Fibroblast of lung (primary cell): ENCODE measurements around the gene RNF146. TPM values are rescaled to one million over a fixed set of nuclear protein-coding genes. Genes with fewer than 3 reads are reported as not detected.

Experiments
- DNase-seq, 2 donors: peaks; one replicate each; pipeline versions ENCODE4 v3.0.0 to v3.0.0-alpha.2; 2010; ENCODE audit warnings: low read depth in 2 of 2
- H2AFZ ChIP-seq: 2 replicates; pipeline ENCODE4 v1.5.1; 2012; ENCODE audit warnings: low read length, control low read depth, inconsistent platforms
- H3K27ac ChIP-seq: 2 replicates; pipeline ENCODE4 v1.5.1; 2011; ENCODE audit warnings: low read length, control low read depth; ENCODE audit not compliant: insufficient read depth
- H3K27me3 ChIP-seq: 2 replicates; pipeline ENCODE4 v1.5.1; 2011; ENCODE audit warnings: mild to moderate bottlenecking, low read length; ENCODE audit not compliant: control insufficient read depth, insufficient read depth
- H3K36me3 ChIP-seq: 2 replicates; pipeline ENCODE4 v1.5.1; 2011; ENCODE audit warnings: low read length; ENCODE audit not compliant: control insufficient read depth, insufficient read depth
- H3K4me1 ChIP-seq: 2 replicates; pipeline ENCODE4 v1.5.1; 2011; ENCODE audit warnings: low read length; ENCODE audit not compliant: control insufficient read depth, insufficient read depth; ENCODE audit errors: extremely low read depth
- H3K4me2 ChIP-seq: 2 replicates; pipeline ENCODE4 v1.5.1; 2011; ENCODE audit warnings: low read length, control low read depth; ENCODE audit not compliant: insufficient read depth; ENCODE audit errors: extremely low read depth
- H3K4me3 ChIP-seq, 4 experiments: fragments of 200-600 bp in 1 of 4; sonication (generic) in 1 of 4; replicated peaks in 1 of 4; 2 replicates each; pipeline ENCODE4 v1.5.1; 2011 to 2016; ENCODE audit warnings: low read length in 4 of 4, low read depth in 3 of 4, mild to moderate bottlenecking in 3 of 4, control low read depth in 2 of 4, inconsistent platforms in 1 of 4, mixed read lengths in 1 of 4; ENCODE audit not compliant: insufficient read depth in 1 of 4; ENCODE audit errors: control extremely low read depth in 1 of 4
- H3K79me2 ChIP-seq: 2 replicates; pipeline ENCODE4 v1.5.1; 2012; ENCODE audit warnings: mild to moderate bottlenecking, low read length, inconsistent platforms; ENCODE audit not compliant: control insufficient read depth, insufficient read depth
- H3K9ac ChIP-seq: 2 replicates; pipeline ENCODE4 v1.5.1; 2011; ENCODE audit warnings: mild to moderate bottlenecking, low read length, control low read depth; ENCODE audit not compliant: insufficient read depth
- H3K9me3 ChIP-seq: 2 replicates; pipeline ENCODE4 v1.5.1; 2012; ENCODE audit warnings: low read depth, low read length; ENCODE audit not compliant: control insufficient read depth, insufficient read depth
- H4K20me1 ChIP-seq: 2 replicates; pipeline ENCODE4 v1.5.1; 2011; ENCODE audit warnings: low read length; ENCODE audit not compliant: control insufficient read depth, insufficient read depth; ENCODE audit errors: extremely low read depth
- CTCF ChIP-seq, 2 donors: IDR thresholded peaks in 1 of 2; conservative IDR thresholded peaks in 1 of 2; 1 replicate in 1 of 2; 2 replicates in 1 of 2; pipeline ENCODE4 v1.5.1; 2011 to 2012; ENCODE audit warnings: low read length in 2 of 2, control low read depth in 1 of 2, inconsistent platforms in 1 of 2, low read depth in 1 of 2, mild to moderate bottlenecking in 1 of 2
- EZH2 ChIP-seq: IDR thresholded peaks from 2 replicates; pipeline ENCODE4 v1.5.1; 2012; ENCODE audit warnings: low read length, control low read depth, mild to moderate bottlenecking; ENCODE audit errors: missing control alignments
- polyA minus RNA-seq: library from RNA; depleted of rRNA, polyadenylated mRNA; stranded (reverse); fragments of >200 nt; gene quantifications from 2 replicates; pipeline ENCODE4 v1.2.3, GENCODE V29; 2011; ENCODE audit warnings: low replicate concordance
- polyA plus RNA-seq, 2 donors: library from polyadenylated mRNA; depleted of rRNA in 1 of 2; stranded (reverse) in 1 of 2; unstranded in 1 of 2; fragments of >200 nt; gene quantifications; 2 replicates each; pipeline ENCODE4 v1.2.1, GENCODE V29; 2011 to 2012; ENCODE audit warnings: missing spikeins in 1 of 2
- total RNA-seq: library from RNA; depleted of rRNA; stranded (reverse); fragments of >200 nt; gene quantifications from 2 replicates; pipeline ENCODE4 v1.2.1, GENCODE V29; 2014

RNF146 gene
- total RNA-seq (59.9 and 61.9 TPM in 2 replicates), polyA plus RNA-seq (34.6 and 50.9 TPM in 2 replicates), polyA minus RNA-seq (6.4 and 7.7 TPM in 2 replicates)
- polyA plus RNA-seq (2012), result 23.1 and 32.1 TPM in 2 replicates

GRCh38 chr6:127266178-127266891, at the start of gene RNF146:
RNF146 (plus strand) TSS chr6:127266864; CDS start chr6:127280339, 13,475 bp downstream.
- H3K4me1 ChIP-seq, result no peaks in the 10 kb centered on the region
- no peaks in the 10 kb centered on the region for H3K9me3 ChIP-seq
- H3K27ac ChIP-seq, result peak within 1 kb of the TSS; percentile 92
- TF ChIP-seq CTCF (conservative IDR thresholded peaks at IDR 0.05 in 1 of 2, IDR thresholded peaks at IDR 0.05 in 1 of 2; ENCODE audit: low read depth in 1 of 2, low read length in 2 of 2), result peak; percentile 74 to 78
- TF ChIP-seq EZH2, result no peak
- DNase-seq, result peak; percentile 82 to 90
- H3K4me3 ChIP-seq, result peak within 1 kb of the TSS; percentile 69 to 91 (median 74)
- H3K9ac ChIP-seq, result peak within 1 kb of the TSS; percentile 94
- peaks cover 2% of the 10 kb centered on the region for H4K20me1 ChIP-seq
- H2AFZ ChIP-seq, result peak within 1 kb of the TSS; percentile 96
- peaks cover 43% of the 10 kb centered on the region for H3K79me2 ChIP-seq
- peak within 1 kb of the TSS; percentile 95 for H3K4me2 ChIP-seq
- no peaks in the 10 kb centered on the region for H3K27me3 ChIP-seq
- no peaks in the 10 kb centered on the region for H3K36me3 ChIP-seq

GRCh38 chr6:127219869-127220268, 46.8 kb upstream of the RNF146 start:
- H3K27me3 ChIP-seq, result peaks cover 2% of the 10 kb centered on the region
- no peak for DNase-seq
- TF ChIP-seq EZH2 (no peak), CTCF (conservative IDR thresholded peaks at IDR 0.05 in 1 of 2, IDR thresholded peaks at IDR 0.05 in 1 of 2; ENCODE audit: low read depth in 1 of 2, low read length in 2 of 2) (no peak)
- H3K4me3 ChIP-seq, result no peak overlapping the region
- no peak overlapping the region for H3K4me2 ChIP-seq
- no peaks in the 10 kb centered on the region for H3K79me2 ChIP-seq
- H4K20me1 ChIP-seq, result no peaks in the 10 kb centered on the region
- no peaks in the 10 kb centered on the region for H3K9me3 ChIP-seq
- H3K4me1 ChIP-seq, result no peaks in the 10 kb centered on the region
- H3K27ac ChIP-seq, result no peak overlapping the region
- no peaks in the 10 kb centered on the region for H3K36me3 ChIP-seq
- H3K9ac ChIP-seq, result no peak overlapping the region
- H2AFZ ChIP-seq, result no peak overlapping the region

GRCh38 chr6:127221201-127221600, 45.5 kb upstream of the RNF146 start:
- no peaks in the 10 kb centered on the region for H3K4me1 ChIP-seq
- no peak for DNase-seq
- no peak overlapping the region for H3K4me2 ChIP-seq
- H3K27me3 ChIP-seq, result peaks cover 2% of the 10 kb centered on the region
- no peak overlapping the region for H3K27ac ChIP-seq
- no peaks in the 10 kb centered on the region for H3K36me3 ChIP-seq
- no peak overlapping the region for H3K4me3 ChIP-seq
- H3K9me3 ChIP-seq, result no peaks in the 10 kb centered on the region
- H3K9ac ChIP-seq, result no peak overlapping the region
- H4K20me1 ChIP-seq, result no peaks in the 10 kb centered on the region
- H3K79me2 ChIP-seq, result no peaks in the 10 kb centered on the region
- TF ChIP-seq CTCF (conservative IDR thresholded peaks at IDR 0.05 in 1 of 2, IDR thresholded peaks at IDR 0.05 in 1 of 2; ENCODE audit: low read depth in 1 of 2, low read length in 2 of 2) (no peak), EZH2 (no peak)
- H2AFZ ChIP-seq, result no peak overlapping the region
